IMR-90 (cell line): Measurements from ENCODE around the gene AHCYL2. TPM values are rescaled to one million over a fixed set of nuclear protein-coding genes. Genes with fewer than 3 reads are reported as not detected.

Experiments used
- ATAC-seq: fragments of 200-7000 bp; cut with Tn5 transposase; 2 replicates; pipeline ENCODE4 v1.9.1; 2020; ENCODE audit warnings: low read depth, mild to moderate bottlenecking, moderate library complexity
- BruUV-seq: library from RNA; stranded (reverse); fragments of 400-500 nt; replicated peaks from 2 replicates; lab custom pipeline; 2021; lab: Mats Ljungman, UMichigan
- CTCF ChIA-PET: fragments of 300-600 bp; formaldehyde crosslinking; extraction: SDS; loops from one replicate; lab custom pipeline; 2021; ENCODE audit warnings: antibody characterized with exemption; lab: Yijun Ruan, JAX
- POLR2A ChIA-PET: fragments of 300-600 bp; sonication (Branson Sonifier 250); formaldehyde crosslinking; loops from one replicate; lab custom pipeline; 2022; ENCODE audit warnings: antibody characterized with exemption; ENCODE audit not compliant: unreplicated experiment; lab: Charles Lee
- DNase-seq: peaks from one replicate; pipeline ENCODE4 v3.0.0; 2013
- H2AFZ ChIP-seq: replicated peaks from 2 replicates; pipeline ENCODE3; 2013; ENCODE audit warnings: low read length, mild to moderate bottlenecking; ENCODE audit not compliant: poor library complexity
- H2AK5ac ChIP-seq: 2 replicates; pipeline ENCODE4 v1.6.1; 2013; ENCODE audit warnings: low read depth, low read length, inconsistent platforms
- H2AK9ac ChIP-seq: replicated peaks from 2 replicates; pipeline ENCODE3; 2013; ENCODE audit warnings: mild to moderate bottlenecking, low read depth, low read length, moderate library complexity; ENCODE audit not compliant: poor library complexity
- H2BK120ac ChIP-seq: 2 replicates; pipeline ENCODE4 v1.6.1; 2013; ENCODE audit warnings: low read depth, low read length, inconsistent platforms
- H2BK15ac ChIP-seq: 3 replicates; pipeline ENCODE4 v1.6.1; 2013; ENCODE audit warnings: low read depth, low read length, inconsistent platforms
- H2BK20ac ChIP-seq: 2 replicates; pipeline ENCODE4 v1.6.1; 2013; ENCODE audit warnings: low read depth, mild to moderate bottlenecking, inconsistent platforms, low read length, moderate library complexity
- H2BK5ac ChIP-seq: 2 replicates; pipeline ENCODE4 v1.6.1; 2013; ENCODE audit warnings: mild to moderate bottlenecking, low read depth, low read length, inconsistent platforms; ENCODE audit not compliant: poor library complexity, severe bottlenecking
- H3K14ac ChIP-seq: replicated peaks from 2 replicates; pipeline ENCODE4 v1.6.1; 2013; ENCODE audit warnings: low read depth, low read length, inconsistent platforms
- H3K18ac ChIP-seq: 2 replicates; pipeline ENCODE4 v1.6.1; 2013; ENCODE audit warnings: low read depth, low read length, control low read depth
- H3K23ac ChIP-seq: 2 replicates; pipeline ENCODE4 v1.6.1; 2013; ENCODE audit warnings: low read depth, low read length, inconsistent platforms
- H3K27ac ChIP-seq: 2 replicates; pipeline ENCODE4 v1.5.1; 2013; ENCODE audit warnings: mild to moderate bottlenecking, control low read depth, low read length; ENCODE audit not compliant: insufficient read depth
- H3K27me3 ChIP-seq: 2 replicates; pipeline ENCODE4 v1.6.1; 2013; ENCODE audit warnings: low read length; ENCODE audit not compliant: control insufficient read depth, insufficient read depth
- H3K36me3 ChIP-seq: 2 replicates; pipeline ENCODE4 v1.6.1; 2013; ENCODE audit warnings: low read length, mixed read lengths; ENCODE audit not compliant: control insufficient read depth, insufficient read depth
- H3K4ac ChIP-seq: 2 replicates; pipeline ENCODE4 v1.6.1; 2013; ENCODE audit warnings: low read depth, low read length, inconsistent platforms
- H3K4me1 ChIP-seq: 2 replicates; pipeline ENCODE4 v1.6.1; 2013; ENCODE audit warnings: low read length, mixed read lengths; ENCODE audit not compliant: control insufficient read depth, insufficient read depth
- H3K4me2 ChIP-seq: 2 replicates; pipeline ENCODE4 v1.6.1; 2013; ENCODE audit warnings: low read depth, mild to moderate bottlenecking, control low read depth, low read length, moderate library complexity
- H3K4me3 ChIP-seq: 2 replicates; pipeline ENCODE4 v1.5.1; 2013; ENCODE audit warnings: low read depth, mild to moderate bottlenecking, control low read depth, low read length, moderate library complexity; ENCODE audit not compliant: insufficient read depth
- H3K56ac ChIP-seq: 2 replicates; pipeline ENCODE4 v1.6.1; 2013; ENCODE audit warnings: low read length, inconsistent platforms; ENCODE audit not compliant: insufficient read depth; ENCODE audit errors: extremely low read depth
- H3K79me1 ChIP-seq, 2 experiments: 2 replicates each; pipeline ENCODE4 v1.6.1; 2013; ENCODE audit warnings: low read length in 2 of 2, inconsistent platforms in 1 of 2, low read depth in 1 of 2
- H3K9ac ChIP-seq: 2 replicates; pipeline ENCODE4 v1.6.1; 2013; ENCODE audit warnings: low read depth, low read length, control low read depth
- H3K9me1 ChIP-seq: 2 replicates; pipeline ENCODE4 v1.6.1; 2013; ENCODE audit warnings: low read length, inconsistent platforms; ENCODE audit not compliant: insufficient read depth
- H3K9me3 ChIP-seq: 2 replicates; pipeline ENCODE4 v1.6.1; 2013; ENCODE audit warnings: low read length; ENCODE audit not compliant: control insufficient read depth, insufficient read depth
- H4K20me1 ChIP-seq: 2 replicates; pipeline ENCODE4 v1.6.1; 2013; ENCODE audit warnings: low read length, inconsistent platforms; ENCODE audit not compliant: insufficient read depth
- H4K5ac ChIP-seq: 2 replicates; pipeline ENCODE4 v1.6.1; 2013; ENCODE audit warnings: mild to moderate bottlenecking, low read depth, low read length, control low read depth
- H4K8ac ChIP-seq, 2 experiments: 2 replicates each; pipeline ENCODE4 v1.6.1; 2013; ENCODE audit warnings: low read depth in 2 of 2, low read length in 2 of 2, control low read depth in 1 of 2, inconsistent platforms in 1 of 2
- H4K91ac ChIP-seq: 2 replicates; pipeline ENCODE4 v1.6.1; 2013; ENCODE audit warnings: low read depth, low read length, inconsistent platforms; ENCODE audit not compliant: insufficient read depth
- BHLHE40 ChIP-seq: fragments of 150-350 bp; IDR thresholded peaks from 2 replicates; pipeline ENCODE4 v1.6.1; 2016; ENCODE audit warnings: mild to moderate bottlenecking, low read depth, low read length
- CEBPB ChIP-seq: IDR thresholded peaks from 2 replicates; pipeline ENCODE4 v1.6.1; 2012; ENCODE audit warnings: low read depth, low read length, improper control_type of control experiment
- CHD1 ChIP-seq: IDR thresholded peaks from 2 replicates; pipeline ENCODE4 v1.6.1; 2012; ENCODE audit warnings: low read depth, low read length, improper control_type of control experiment
- CTCF ChIP-seq: conservative IDR thresholded peaks from 2 replicates; pipeline ENCODE4 v1.5.1; 2012; ENCODE audit warnings: mild to moderate bottlenecking, low read depth, low read length, improper control_type of control experiment
- ELK1 ChIP-seq: fragments of 150-350 bp; IDR thresholded peaks from 2 replicates; pipeline ENCODE4 v1.6.1; 2016; ENCODE audit warnings: low read depth, mild to moderate bottlenecking, low read length, moderate library complexity, borderline replicate concordance
- FOS ChIP-seq: fragments of 150-350 bp; IDR thresholded peaks from 2 replicates; pipeline ENCODE4 v1.6.1; 2016; ENCODE audit warnings: low read depth, low read length
- MAFK ChIP-seq: IDR thresholded peaks from 2 replicates; pipeline ENCODE4 v1.6.1; 2012; ENCODE audit warnings: low read depth, low read length, improper control_type of control experiment
- MAZ ChIP-seq: IDR thresholded peaks from 2 replicates; pipeline ENCODE4 v1.6.1; 2012; ENCODE audit warnings: low read depth, mild to moderate bottlenecking, low read length, improper control_type of control experiment, moderate library complexity, borderline replicate concordance
- MXI1 ChIP-seq: IDR thresholded peaks from 2 replicates; pipeline ENCODE4 v1.6.1; 2012; ENCODE audit warnings: low read depth, mild to moderate bottlenecking, low read length, moderate library complexity, borderline replicate concordance
- NFE2L2 ChIP-seq: fragments of 150-350 bp; IDR thresholded peaks from 2 replicates; pipeline ENCODE4 v1.6.1; 2016; ENCODE audit warnings: low read depth, mild to moderate bottlenecking, low read length
- POLR2A ChIP-seq: IDR thresholded peaks from 2 replicates; pipeline ENCODE4 v1.6.1; 2012; ENCODE audit warnings: mild to moderate bottlenecking, low read depth, low read length
- RAD21 ChIP-seq: IDR thresholded peaks from 2 replicates; pipeline ENCODE4 v1.6.1; 2012; ENCODE audit warnings: low read length, improper control_type of control experiment
- RCOR1 ChIP-seq: IDR thresholded peaks from 2 replicates; pipeline ENCODE4 v1.6.1; 2012; ENCODE audit warnings: mild to moderate bottlenecking, low read length, improper control_type of control experiment; ENCODE audit not compliant: insufficient replicate concordance
- RFX5 ChIP-seq: IDR thresholded peaks from 2 replicates; pipeline ENCODE4 v1.8.0; 2012; ENCODE audit warnings: low read depth, mild to moderate bottlenecking, low read length, moderate library complexity
- SMC3 ChIP-seq: fragments of 150-350 bp; IDR thresholded peaks from 2 replicates; pipeline ENCODE4 v1.6.1; 2016; ENCODE audit warnings: low read depth, mild to moderate bottlenecking, antibody characterized with exemption, low read length, moderate library complexity
- USF2 ChIP-seq: fragments of 150-350 bp; IDR thresholded peaks from 2 replicates; pipeline ENCODE4 v1.6.1; 2017; ENCODE audit warnings: mild to moderate bottlenecking, antibody characterized with exemption, low read length, low read depth
- WGBS, 2 experiments: methylation state at CpG; one replicate each; pipeline versions ENCODE4 v1.1.5 to v1.1.7; 2013; ENCODE audit warnings: missing lambda C conversion rate in 2 of 2; ENCODE audit not compliant: insufficient read length in 1 of 2; ENCODE audit errors: extremely low coverage in 2 of 2; 5-methylcytosine and 5-hydroxymethylcytosine counted together
- dilution Hi-C: fragments of 300-500 bp; cut with HindIII; formaldehyde crosslinking; loops from one replicate; pipeline ENCODE4 v1.14.3; 2018; ENCODE audit warnings: low sequenced_read_pairs; ENCODE audit not compliant: unreplicated experiment
- in situ Hi-C: fragments of 300-500 bp; cut with MboI; formaldehyde crosslinking; loops from 3 replicates; pipeline ENCODE4 v1.14.3; 2019; ENCODE audit warnings: low sequenced_read_pairs, inconsistent platforms, mixed read lengths
- intact Hi-C: fragments of 100-400 bp; cut with micrococcal nuclease; formaldehyde crosslinking; loops from 2 replicates; pipeline ENCODE4 v1.10.0; 2022
- polyA plus RNA-seq, 3 experiments: library from polyadenylated mRNA; depleted of rRNA; stranded (reverse); fragments of >200 nt; gene quantifications; 2 replicates each; pipeline ENCODE4 v1.2.3, GENCODE V29; 2012; ENCODE audit warnings: low replicate concordance in 1 of 3
- total RNA-seq: library from RNA; depleted of rRNA; stranded (reverse); fragments of >200 nt; gene quantifications from 2 replicates; pipeline ENCODE4 v1.2.3, GENCODE V29; 2012

The AHCYL2 gene
- total and polyA plus RNA-seq, 2 of the 4 experiments (the other 2 are of a cell fraction): 5.7 to 7.6 TPM

- Histone ChIP-seq H2BK5ac (no peak overlapping the region), H2AFZ (no peak overlapping the region), H2BK20ac (no peak overlapping the region), H3K9ac (no peak overlapping the region), H3K4me2 (no peak overlapping the region), H3K56ac (no peak overlapping the region), H3K9me3 (no peaks in the 10 kb centered on the region), H4K20me1 (no peaks in the 10 kb centered on the region), H2BK120ac (no peak overlapping the region), H3K23ac (no peak overlapping the region), H2AK9ac (no peak overlapping the region), H4K8ac (no peak overlapping the region), H3K18ac (no peak overlapping the region), H3K14ac (no peak overlapping the region), H3K79me1 (peaks cover 0 to 4% of the 10 kb centered on the region in 2 experiments; a peak in 1 of 4 replicates), H4K91ac (no peak overlapping the region), H3K4me3 (no peak overlapping the region), H3K4me1 (peaks cover 2% of the 10 kb centered on the region; the same call in 1 of the 2 replicates), H3K9me1 (no peaks in the 10 kb centered on the region), H2BK15ac (no peak overlapping the region), H4K5ac (no peak overlapping the region), H3K4ac (no peak overlapping the region), H3K36me3 (no peaks in the 10 kb centered on the region), H3K27me3 (no peaks in the 10 kb centered on the region), H3K27ac (no peak overlapping the region), H2AK5ac (no peak overlapping the region)
- BruUV-seq: no TSS peak
- POLR2A ChIA-PET: no interaction called here
- TF ChIP-seq USF2: no peak
- no peak for TF ChIP-seq MXI1
- no peak for TF ChIP-seq SMC3
- TF ChIP-seq MAZ: no peak
- TF ChIP-seq BHLHE40: no peak
- no peak for TF ChIP-seq NFE2L2
- TF ChIP-seq CTCF: no peak
- no peak for TF ChIP-seq RFX5
- TF ChIP-seq POLR2A: no peak
- TF ChIP-seq ELK1: no peak
- TF ChIP-seq CHD1: no peak
- TF ChIP-seq CEBPB: no peak
- TF ChIP-seq RCOR1: no peak
- no peak for TF ChIP-seq FOS
- no peak for TF ChIP-seq RAD21
- TF ChIP-seq MAFK: no peak
- ATAC-seq: no peak
- in situ Hi-C loops: no loop called here
- WGBS, 2 experiments: no CpG with 5 or more reads among the region's 3 CpGs
- CTCF ChIA-PET: interaction anchor here (1.5 kb wide), 1 partner anchor 22 kb away, joined by 3 read pairs; no protein-coding TSS in a partner anchor
- intact Hi-C loops: no loop called here
- no peak for DNase-seq
- dilution Hi-C loops: no loop called here
Measured at GRCh38 chr7:129439963-129440625, 215.3 kb downstream of the AHCYL2 start.
